Left lung (tissue), 10 donors: ENCODE measurements around the gene TMEM61. TPM values are rescaled to one million over a fixed set of nuclear protein-coding genes. Genes with fewer than 3 reads are reported as not detected.

Source experiments
- ATAC-seq: fragments of 200-7000 bp; cut with Tn5 transposase; one replicate; pipeline ENCODE4 v1.9.1; 2020; ENCODE audit warnings: moderate library complexity
- DNase-seq, 4 donors: peaks; one replicate each; pipeline ENCODE4 v3.0.0-alpha.2; 2013 to 2020
- H3K27ac ChIP-seq, 2 donors: fragments of 200-600 bp; sonication (generic) in 1 of 2; one replicate each; pipeline versions ENCODE4 v1.5.0 to v1.8.0; 2020 to 2021
- H3K27me3 ChIP-seq, 2 donors: fragments of 200-600 bp; sonication (generic) in 1 of 2; one replicate each; pipeline versions ENCODE4 v1.5.0 to v1.8.0; 2020 to 2021
- H3K36me3 ChIP-seq, 2 donors: fragments of 200-600 bp; sonication (generic) in 1 of 2; one replicate each; pipeline versions ENCODE4 v1.5.0 to v1.8.0; 2020 to 2021
- H3K4me1 ChIP-seq, 2 donors: fragments of 200-600 bp; one replicate each; pipeline ENCODE4 v1.8.0; 2021
- H3K4me3 ChIP-seq, 2 donors: fragments of 200-600 bp; sonication (generic) in 1 of 2; one replicate each; pipeline versions ENCODE4 v1.5.0 to v1.8.0; 2020 to 2021; ENCODE audit warnings: mild to moderate bottlenecking in 1 of 2
- H3K9me3 ChIP-seq, 2 donors: fragments of 200-600 bp; sonication (generic) in 1 of 2; one replicate each; pipeline versions ENCODE4 v1.5.0 to v1.8.0; 2020 to 2021
- CTCF ChIP-seq, 2 donors: fragments of 200-600 bp; sonication (generic) in 1 of 2; IDR thresholded peaks; one replicate each; pipeline versions ENCODE4 v1.5.0 to v1.8.0; 2021; ENCODE audit warnings: antibody characterized with exemption in 2 of 2
- intact Hi-C, 2 donors: fragments of 100-400 bp; cut with DNase I; formaldehyde crosslinking; loops; one replicate each; pipeline versions ENCODE4 v1.11.2 to v1.14.2; 2022
- polyA plus RNA-seq, 6 donors: library from polyadenylated mRNA; unstranded; fragments of 120-200 nt; gene quantifications; one replicate each; pipeline ENCODE4 v1.2.1, GENCODE V29; 2013; ENCODE audit not compliant: insufficient read length in 6 of 6
- total RNA-seq, 2 donors: library from RNA; stranded (reverse); fragmentation: NEBNext Ultra II Directional; extraction: Animal tissue kit (Norgen Biotek cat#: 25700); gene quantifications; one replicate each; pipeline ENCODE4 v1.2.1, GENCODE V29; 2021
- donor health status: DM: no; HTN: yes; CAD: no.
- donor health status: DM: no; HTN: no; CAD: no.

Gene TMEM61
- total and polyA plus RNA-seq, 8 donors, result 0.20 to 1.6 (median 0.28) TPM

GRCh38 chr1:54977533-54978297 is 2.7 kb upstream of the TMEM61 start:
- DNase-seq (no peak), ATAC-seq (no peak)
- intact Hi-C loops, result no loop called here
- Histone ChIP-seq H3K27ac (no peak overlapping the region), H3K4me3 (no peak overlapping the region), H3K36me3 (no peaks in the 10 kb centered on the region), H3K4me1 (no peaks in the 10 kb centered on the region), H3K27me3 (peaks cover 7 to 70% of the 10 kb centered on the region in 2 donors), H3K9me3 (no peaks in the 10 kb centered on the region)
- TF ChIP-seq CTCF (IDR thresholded peaks at IDR 0.05), result no peak

DNA sequence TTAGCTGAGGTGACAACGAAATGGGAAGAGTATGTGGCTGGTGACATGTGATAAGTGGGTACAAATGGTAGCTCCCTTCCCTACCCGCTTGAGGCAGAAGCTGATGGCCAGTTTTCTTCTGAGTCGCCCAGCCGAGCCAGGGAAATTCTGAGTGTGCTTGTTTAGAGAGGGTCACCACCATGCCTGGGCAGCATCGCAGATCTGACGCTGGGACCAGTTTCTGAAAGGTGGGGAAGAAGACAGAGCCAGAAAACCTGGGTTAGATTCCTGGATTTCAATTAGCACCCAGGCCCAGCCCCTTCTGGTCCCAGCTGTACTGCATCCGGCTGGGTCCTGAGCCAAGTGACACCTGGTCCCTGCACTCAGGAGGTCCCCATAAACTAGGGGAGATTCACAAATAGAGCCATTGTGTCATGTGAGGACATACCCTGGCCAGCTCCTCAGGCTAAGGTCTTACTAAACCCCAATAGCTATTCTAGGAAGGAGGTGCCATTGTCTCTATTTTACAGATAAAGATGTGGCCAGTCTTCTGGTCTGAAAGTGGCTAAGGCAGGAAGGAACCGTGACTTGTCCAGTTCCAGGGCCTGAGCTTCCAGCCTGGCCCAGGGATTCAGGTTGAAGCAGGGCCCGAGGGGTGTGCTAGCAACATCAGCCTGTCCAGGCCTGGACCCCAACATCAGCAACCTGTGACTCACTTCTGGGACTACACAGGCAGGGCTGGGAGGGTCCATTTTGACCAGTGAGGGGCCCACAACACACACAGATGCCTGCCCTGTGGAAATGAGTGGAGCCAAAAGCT is 1.7 kb upstream of the TMEM61 start:
- intact Hi-C loops, result no loop called here
- no peaks in the 10 kb centered on the region for H3K36me3 ChIP-seq
- ATAC-seq, result no peak
- no peaks in the 10 kb centered on the region for H3K4me1 ChIP-seq
- no peak for TF ChIP-seq CTCF (IDR thresholded peaks at IDR 0.05)
- H3K27me3 ChIP-seq, result peaks cover 7 to 69% of the 10 kb centered on the region in 2 donors
- H3K9me3 ChIP-seq, result no peaks in the 10 kb centered on the region
- H3K27ac ChIP-seq, result no peak overlapping the region
- no peak for DNase-seq
- no peak overlapping the region for H3K4me3 ChIP-seq

- TF ChIP-seq CTCF (IDR thresholded peaks at IDR 0.05), result no peak
- H3K4me3 ChIP-seq, result no peak overlapping the region
- DNase-seq (no peak), ATAC-seq (no peak)
- H3K9me3 ChIP-seq, result no peaks in the 10 kb centered on the region
- H3K27me3 ChIP-seq, result peaks cover 7 to 69% of the 10 kb centered on the region in 2 donors
- no peaks in the 10 kb centered on the region for H3K4me1 ChIP-seq
- intact Hi-C loops, result no loop called here
- no peak overlapping the region for H3K27ac ChIP-seq
- no peaks in the 10 kb centered on the region for H3K36me3 ChIP-seq
These were observed 1.0 kb upstream of the TMEM61 start for GRCh38 chr1:54979327-54979891.

DNA sequence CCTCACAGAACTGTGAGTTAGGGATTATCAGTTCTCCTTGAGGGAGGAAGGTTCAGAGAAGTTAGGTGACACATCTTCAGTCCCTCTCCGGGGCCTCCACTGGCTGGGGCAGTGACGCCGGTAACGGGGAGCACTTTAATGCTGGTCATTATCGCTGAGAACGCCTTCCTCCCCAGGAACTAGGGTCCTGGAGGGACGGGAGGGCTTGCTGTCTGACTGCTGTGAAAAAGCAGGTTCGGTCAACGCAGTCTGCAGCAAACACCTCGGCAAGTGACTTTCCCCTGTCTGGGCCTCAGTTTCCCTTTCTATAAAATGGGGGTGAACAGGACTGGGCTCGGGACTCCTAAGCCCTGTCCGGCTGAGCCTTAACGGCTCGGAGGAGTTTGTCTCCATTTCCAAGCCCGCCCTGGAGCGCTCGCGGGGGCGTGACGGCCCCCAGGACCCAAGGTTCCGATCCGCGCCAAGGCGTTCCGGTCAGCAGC is 341 bp upstream of the TMEM61 start:
- TF ChIP-seq CTCF (IDR thresholded peaks at IDR 0.05), result no peak
- Histone ChIP-seq H3K36me3 (no peaks in the 10 kb centered on the region), H3K9me3 (no peaks in the 10 kb centered on the region), H3K4me1 (no peaks in the 10 kb centered on the region), H3K4me3 (peak overlapping the region; percentile 35), H3K27ac (no peak overlapping the region), H3K27me3 (peaks cover 7 to 67% of the 10 kb centered on the region in 2 donors)
- intact Hi-C loops, result no loop called here
- no peak for DNase-seq
- ATAC-seq, result no peak

DNA sequence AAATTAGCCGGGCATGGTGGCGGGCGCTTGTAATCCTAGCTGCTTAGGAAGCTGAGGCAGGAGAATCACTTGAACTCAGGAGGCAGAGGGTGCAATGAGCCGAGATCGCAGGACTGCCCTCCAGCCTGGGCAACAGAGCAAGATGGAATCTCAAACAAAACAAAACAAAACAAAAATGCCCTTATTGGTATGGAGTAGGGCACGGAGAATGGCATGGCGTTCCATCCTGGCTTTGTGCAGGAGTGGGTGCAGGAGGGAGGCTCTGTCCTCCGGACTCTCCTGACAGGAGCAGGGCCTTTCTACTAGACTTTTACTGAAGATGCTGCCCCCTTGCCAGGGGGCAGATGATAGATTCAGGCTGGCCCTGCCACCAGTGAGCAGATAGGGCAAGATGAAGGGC is 1.0 kb downstream of the TMEM61 start:
- no peaks in the 10 kb centered on the region for H3K36me3 ChIP-seq
- intact Hi-C loops, result no loop called here
- H3K4me1 ChIP-seq, result no peaks in the 10 kb centered on the region
- DNase-seq (no peak), ATAC-seq (no peak)
- no peak for TF ChIP-seq CTCF (IDR thresholded peaks at IDR 0.05)
- no peak overlapping the region for H3K27ac ChIP-seq
- peaks cover 7 to 66% of the 10 kb centered on the region in 2 donors for H3K27me3 ChIP-seq
- no peaks in the 10 kb centered on the region for H3K9me3 ChIP-seq
- H3K4me3 ChIP-seq, result no peak overlapping the region
